Endothelial cell of umbilical vein (primary cell): Measurements from ENCODE around the gene CCDC93.

Source experiments
- EZH2 ChIP-seq: IDR thresholded peaks from 2 replicates; pipeline ENCODE4 v1.6.1; 2012; ENCODE audit warnings: borderline replicate concordance, low read depth, mild to moderate bottlenecking, moderate library complexity, low read length, inconsistent platforms; ENCODE audit not compliant: severe bottlenecking
- JUN ChIP-seq: IDR thresholded peaks from 2 replicates; pipeline ENCODE4 v1.6.1; 2011; ENCODE audit warnings: borderline replicate concordance, low read depth; ENCODE audit not compliant: insufficient read length, insufficient read depth
- MYC ChIP-seq: IDR thresholded peaks from one replicate; pipeline ENCODE4 v1.6.1; 2011; ENCODE audit warnings: mild to moderate bottlenecking, low read depth, low read length
- POLR2A ChIP-seq: IDR thresholded peaks from 2 replicates; pipeline ENCODE4 v1.6.1; 2012; ENCODE audit warnings: low read depth, mild to moderate bottlenecking, control low read depth, low read length
- POLR2AphosphoS5 ChIP-seq: IDR thresholded peaks from 2 replicates; pipeline ENCODE4 v1.6.1; 2012; ENCODE audit warnings: low read depth, mild to moderate bottlenecking, control low read depth, low read length, moderate library complexity; ENCODE audit not compliant: insufficient read depth
- TF ChIP-seq, protein P1 (sequence below), 2 donors: IDR thresholded peaks; 1 replicate in 1 of 2; 2 replicates in 1 of 2; pipeline ENCODE4 v1.5.1; 2011; ENCODE audit warnings: low read length in 2 of 2, mild to moderate bottlenecking in 2 of 2, moderate library complexity in 2 of 2, control low read depth in 1 of 2, inconsistent platforms in 1 of 2, low read depth in 1 of 2; ENCODE audit not compliant: insufficient read depth in 1 of 2; ENCODE audit errors: extremely low read depth in 1 of 2
- TF ChIP-seq, protein P2 (sequence below): IDR thresholded peaks from 2 replicates; pipeline ENCODE4 v1.6.1; 2011; ENCODE audit not compliant: insufficient read depth, insufficient read length

DNA sequence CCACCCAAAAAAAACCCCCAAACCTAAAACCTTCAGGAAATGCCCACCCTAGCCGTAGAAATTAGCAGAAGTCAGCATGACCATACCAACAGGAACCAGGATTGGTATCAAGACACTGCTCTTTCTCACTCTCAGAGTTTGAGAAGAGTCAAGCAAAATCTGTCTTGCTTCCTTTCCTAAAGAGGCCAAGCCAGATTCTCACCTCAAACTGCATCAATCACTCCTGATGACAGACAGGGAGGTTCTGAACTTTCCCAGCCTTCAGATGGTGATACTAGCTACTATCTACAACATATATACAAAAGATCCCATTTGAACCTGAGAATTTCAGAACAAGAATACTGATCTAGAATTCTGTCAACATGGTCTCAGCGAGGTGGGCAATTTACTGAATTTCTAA is 29.7 kb downstream of the CCDC93 start:
- TF ChIP-seq POLR2A (no peak), JUN (no peak), EZH2 (no peak), POLR2AphosphoS5 (no peak), MYC (no peak)
- TF ChIP-seq, protein P1, sequence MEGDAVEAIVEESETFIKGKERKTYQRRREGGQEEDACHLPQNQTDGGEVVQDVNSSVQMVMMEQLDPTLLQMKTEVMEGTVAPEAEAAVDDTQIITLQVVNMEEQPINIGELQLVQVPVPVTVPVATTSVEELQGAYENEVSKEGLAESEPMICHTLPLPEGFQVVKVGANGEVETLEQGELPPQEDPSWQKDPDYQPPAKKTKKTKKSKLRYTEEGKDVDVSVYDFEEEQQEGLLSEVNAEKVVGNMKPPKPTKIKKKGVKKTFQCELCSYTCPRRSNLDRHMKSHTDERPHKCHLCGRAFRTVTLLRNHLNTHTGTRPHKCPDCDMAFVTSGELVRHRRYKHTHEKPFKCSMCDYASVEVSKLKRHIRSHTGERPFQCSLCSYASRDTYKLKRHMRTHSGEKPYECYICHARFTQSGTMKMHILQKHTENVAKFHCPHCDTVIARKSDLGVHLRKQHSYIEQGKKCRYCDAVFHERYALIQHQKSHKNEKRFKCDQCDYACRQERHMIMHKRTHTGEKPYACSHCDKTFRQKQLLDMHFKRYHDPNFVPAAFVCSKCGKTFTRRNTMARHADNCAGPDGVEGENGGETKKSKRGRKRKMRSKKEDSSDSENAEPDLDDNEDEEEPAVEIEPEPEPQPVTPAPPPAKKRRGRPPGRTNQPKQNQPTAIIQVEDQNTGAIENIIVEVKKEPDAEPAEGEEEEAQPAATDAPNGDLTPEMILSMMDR (IDR thresholded peaks at IDR 0.05; ENCODE audit: extremely low read depth in 1 of 2, insufficient read depth in 1 of 2, low read depth in 1 of 2, low read length in 2 of 2), result no peak
- TF ChIP-seq, protein P2, sequence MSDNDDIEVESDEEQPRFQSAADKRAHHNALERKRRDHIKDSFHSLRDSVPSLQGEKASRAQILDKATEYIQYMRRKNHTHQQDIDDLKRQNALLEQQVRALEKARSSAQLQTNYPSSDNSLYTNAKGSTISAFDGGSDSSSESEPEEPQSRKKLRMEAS, result no peak
